Right renal cortex interstitium (tissue), 3 donors: ENCODE measurements around the gene GPR17. TPM values are rescaled to one million over a fixed set of nuclear protein-coding genes. Genes with fewer than 3 reads are reported as not detected.
A peak's percentile ranks its signal among the peaks of the same experiment; 100 is the strongest.

Experiments used
- DNase-seq, 3 donors: peaks; one replicate each; pipeline ENCODE4 v3.0.0-alpha.2; 2013; ENCODE audit warnings: low read depth in 3 of 3, low spot score in 2 of 3
- polyA plus RNA-seq, 3 donors: library from polyadenylated mRNA; unstranded; fragments of 120-200 nt; gene quantifications; one replicate each; pipeline ENCODE4 v1.2.1, GENCODE V29; 2013; ENCODE audit not compliant: insufficient read length in 3 of 3

GPR17 gene
- polyA plus RNA-seq, 3 donors = 0.29 to 0.53 (median 0.51) TPM

GRCh38 chr2:127628767-127629614, 17.0 kb upstream of the GPR17 start:
- no peak for DNase-seq

- no peak for DNase-seq
These were observed 16.3 kb upstream of the GPR17 start for GRCh38 chr2:127629637-127630036.

GRCh38 chr2:127630096-127630863, 15.7 kb upstream of the GPR17 start:
- DNase-seq = no peak

- no peak for DNase-seq
These were observed 15.0 kb upstream of the GPR17 start for GRCh38 chr2:127630864-127631540.

- no peak for DNase-seq
These were observed 14.4 kb upstream of the GPR17 start for GRCh38 chr2:127631541-127631996.

- DNase-seq = no peak
These were observed 13.9 kb upstream of the GPR17 start for GRCh38 chr2:127631997-127632581.

GRCh38 chr2:127632592-127633489, 13.1 kb upstream of the GPR17 start:
- DNase-seq = no peak

- no peak for DNase-seq
These were observed 12.3 kb upstream of the GPR17 start for GRCh38 chr2:127633556-127634065.

- no peak for DNase-seq
These were observed 11.8 kb upstream of the GPR17 start for GRCh38 chr2:127634066-127634617.

- no peak for DNase-seq
These were observed 11.2 kb upstream of the GPR17 start for GRCh38 chr2:127634626-127635379.

GRCh38 chr2:127635380-127636237, 10.3 kb upstream of the GPR17 start:
- DNase-seq = no peak

- no peak for DNase-seq
These were observed 9.4 kb upstream of the GPR17 start for GRCh38 chr2:127636248-127637235.

GRCh38 chr2:127637236-127637630, 8.7 kb upstream of the GPR17 start:
- no peak for DNase-seq

GRCh38 chr2:127637725-127638252, 8.2 kb upstream of the GPR17 start:
- peak in 1 of 3 donors; percentile 47 for DNase-seq

- DNase-seq = no peak
These were observed 7.4 kb upstream of the GPR17 start for GRCh38 chr2:127638361-127639110.

GRCh38 chr2:127639111-127639474, 6.9 kb upstream of the GPR17 start:
- no peak for DNase-seq
